GM12874 (cell line): ENCODE measurements around the gene ANKS1B.
A peak's percentile ranks its signal among the peaks of the same experiment; 100 is the strongest.

ENCODE experiments used
- TF ChIP-seq, protein P1 (sequence below): IDR thresholded peaks from 2 replicates; pipeline ENCODE4 v1.5.1; 2011; ENCODE audit warnings: low read depth, mild to moderate bottlenecking, control low read depth, low read length, moderate library complexity; ENCODE audit not compliant: insufficient read depth

The ANKS1B gene

DNA sequence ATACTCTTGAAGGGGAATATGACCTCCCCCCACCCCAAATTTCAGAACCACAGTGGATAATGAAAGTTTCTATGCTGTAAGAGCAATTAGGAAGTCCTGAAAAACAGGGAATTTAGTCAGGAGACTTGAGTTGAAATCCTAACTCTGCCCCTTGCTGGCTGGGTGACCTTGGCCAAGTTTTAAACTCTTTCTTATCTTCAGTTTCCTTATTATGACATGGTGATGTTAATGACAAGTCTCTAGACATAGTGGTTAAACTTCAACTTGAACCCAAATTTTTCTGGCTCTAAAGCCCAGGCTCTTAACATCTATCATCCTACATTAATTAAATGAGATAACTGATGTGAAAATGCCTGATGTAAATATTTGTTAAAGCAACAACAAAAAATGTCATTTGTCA, 1013.8 kb downstream of the ANKS1B start:
- TF ChIP-seq, protein P1, sequence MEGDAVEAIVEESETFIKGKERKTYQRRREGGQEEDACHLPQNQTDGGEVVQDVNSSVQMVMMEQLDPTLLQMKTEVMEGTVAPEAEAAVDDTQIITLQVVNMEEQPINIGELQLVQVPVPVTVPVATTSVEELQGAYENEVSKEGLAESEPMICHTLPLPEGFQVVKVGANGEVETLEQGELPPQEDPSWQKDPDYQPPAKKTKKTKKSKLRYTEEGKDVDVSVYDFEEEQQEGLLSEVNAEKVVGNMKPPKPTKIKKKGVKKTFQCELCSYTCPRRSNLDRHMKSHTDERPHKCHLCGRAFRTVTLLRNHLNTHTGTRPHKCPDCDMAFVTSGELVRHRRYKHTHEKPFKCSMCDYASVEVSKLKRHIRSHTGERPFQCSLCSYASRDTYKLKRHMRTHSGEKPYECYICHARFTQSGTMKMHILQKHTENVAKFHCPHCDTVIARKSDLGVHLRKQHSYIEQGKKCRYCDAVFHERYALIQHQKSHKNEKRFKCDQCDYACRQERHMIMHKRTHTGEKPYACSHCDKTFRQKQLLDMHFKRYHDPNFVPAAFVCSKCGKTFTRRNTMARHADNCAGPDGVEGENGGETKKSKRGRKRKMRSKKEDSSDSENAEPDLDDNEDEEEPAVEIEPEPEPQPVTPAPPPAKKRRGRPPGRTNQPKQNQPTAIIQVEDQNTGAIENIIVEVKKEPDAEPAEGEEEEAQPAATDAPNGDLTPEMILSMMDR = no peak

DNA sequence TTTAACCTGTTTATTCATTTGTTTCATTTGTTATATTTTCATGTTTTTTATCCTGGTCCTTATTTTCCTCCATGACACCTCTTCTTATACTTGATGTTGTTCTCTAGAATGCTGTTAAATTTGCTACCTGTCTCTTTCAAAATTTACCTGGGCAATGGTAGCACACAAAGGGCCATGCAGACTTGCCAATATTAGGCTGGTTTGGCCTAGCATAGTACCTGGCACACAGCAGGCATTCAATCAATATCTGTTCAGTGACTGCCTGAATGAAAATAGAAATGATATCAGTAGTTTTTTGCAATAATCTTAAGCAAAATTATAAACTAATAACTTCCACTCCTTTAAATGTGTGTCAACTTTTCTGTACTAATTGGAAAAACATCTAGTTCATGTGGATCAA, 1014.5 kb downstream of the ANKS1B start:
- TF ChIP-seq, protein P1 = no peak

DNA sequence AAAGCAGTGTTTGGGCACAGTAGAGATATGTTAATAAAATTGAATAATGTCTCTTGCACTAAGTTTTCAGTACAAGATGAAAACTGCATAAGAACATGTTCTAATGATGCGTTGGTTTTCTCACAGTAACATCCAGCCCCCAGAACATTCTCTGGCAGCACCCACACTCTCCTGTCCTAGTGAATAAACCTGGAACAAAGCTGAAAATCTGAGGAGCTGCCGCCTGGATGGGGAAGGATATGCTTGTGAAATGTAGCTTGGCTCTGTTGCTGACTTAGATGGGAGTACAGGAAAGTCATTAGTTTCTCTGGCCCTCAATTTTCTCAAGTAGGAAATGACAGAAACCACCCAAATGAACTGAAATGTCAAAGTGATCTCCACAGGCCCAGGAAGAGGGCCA, 1015.8 kb downstream of the ANKS1B start:
- TF ChIP-seq, protein P1 = no peak

DNA sequence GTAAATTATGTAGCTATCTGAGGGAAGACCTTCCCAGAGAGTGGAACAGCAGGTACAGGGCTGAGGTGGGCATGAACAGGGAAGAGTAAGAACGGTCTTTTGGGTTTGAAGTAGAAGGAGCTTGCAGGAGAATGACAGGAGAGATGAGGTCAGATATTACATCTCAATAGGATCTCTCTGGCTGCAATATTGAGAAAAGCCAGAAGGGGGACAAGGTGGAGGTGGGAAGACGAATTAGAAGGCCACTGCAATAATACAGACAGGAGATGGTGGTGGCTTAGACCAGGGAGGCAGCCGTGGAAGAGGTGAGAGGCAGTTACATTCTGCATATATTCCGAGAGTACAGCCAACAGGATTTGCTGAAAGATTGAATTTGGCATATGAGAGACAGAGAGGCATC, 1029.5 kb downstream of the ANKS1B start:
- TF ChIP-seq, protein P1 = peak; percentile 65

DNA sequence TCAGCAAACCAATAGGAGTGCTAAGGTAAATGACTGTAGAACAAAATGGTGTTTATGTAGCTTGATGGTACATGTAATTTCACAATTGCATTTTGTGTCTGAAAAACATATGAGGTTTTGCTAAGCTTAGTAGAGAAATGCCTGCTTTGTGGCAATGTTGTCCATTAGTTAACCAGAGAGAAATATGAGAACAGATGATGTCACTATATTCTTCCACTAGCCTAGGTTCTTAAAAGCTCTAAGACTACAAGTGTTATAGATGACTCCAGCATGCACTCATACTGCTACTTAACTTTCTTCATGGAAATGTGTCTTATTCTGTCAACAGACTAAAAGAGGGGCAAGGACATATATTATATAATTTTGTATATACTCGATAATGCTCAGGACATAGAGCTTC, 1030.2 kb downstream of the ANKS1B start:
- TF ChIP-seq, protein P1 = no peak

DNA sequence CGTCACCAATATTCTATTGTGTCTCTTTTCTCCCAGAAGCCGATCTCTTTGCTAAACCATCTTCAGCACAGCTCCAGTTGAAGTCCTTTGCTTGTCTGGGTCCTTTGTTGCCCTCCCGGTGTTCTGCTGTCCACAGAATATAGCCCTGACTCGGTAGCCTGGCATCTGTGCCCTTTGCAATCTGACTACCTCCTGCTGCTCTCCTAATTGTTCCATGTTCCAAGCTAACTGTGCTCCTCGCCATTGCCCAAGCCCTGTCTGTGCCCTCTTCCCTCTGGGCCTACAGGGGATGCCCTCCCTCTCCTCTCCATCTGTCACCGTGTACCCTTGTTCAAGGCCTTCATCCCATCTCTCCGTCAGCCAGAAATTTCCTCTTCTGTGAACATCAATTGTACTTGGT, 1033.3 kb downstream of the ANKS1B start:
- TF ChIP-seq, protein P1 = no peak

DNA sequence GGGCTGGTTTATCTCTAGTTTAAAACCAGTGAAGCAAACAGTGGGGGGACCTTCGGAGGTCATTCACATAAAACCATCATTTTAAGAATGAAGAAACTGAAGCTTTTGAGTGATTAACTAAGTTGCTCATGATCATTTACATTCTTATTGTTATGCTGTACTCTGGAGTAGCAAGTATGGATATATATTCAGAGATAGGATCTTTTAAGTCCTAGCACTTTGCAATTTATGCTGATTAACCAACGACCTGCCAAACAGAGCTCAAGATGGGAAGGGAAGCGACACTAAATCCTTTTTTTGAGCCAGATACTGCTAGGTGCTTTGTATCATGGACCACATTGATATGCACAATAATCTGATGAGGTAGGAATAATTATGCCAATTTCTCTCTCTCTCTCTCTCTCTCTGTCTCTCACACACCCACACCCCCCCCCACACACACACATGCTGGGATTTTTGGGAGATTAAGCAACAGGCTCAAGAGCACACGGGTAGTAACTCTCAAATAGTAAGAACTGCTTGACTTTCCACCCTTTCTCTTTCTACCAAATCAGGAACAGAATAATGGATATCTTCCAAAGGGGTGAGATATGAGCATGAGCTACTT, 1036.3 kb downstream of the ANKS1B start:
- TF ChIP-seq, protein P1 = no peak
